ENCODE results near the gene FBXL20.

- no peak for TF ChIP-seq CTCF (IDR thresholded peaks at IDR 0.05)
- TF ChIP-seq TCF7L2 (IDR thresholded peaks at IDR 0.05; ENCODE audit: low read depth, low read length): no peak
- TF ChIP-seq POLR2AphosphoS5 (IDR thresholded peaks at IDR 0.05; ENCODE audit: low read depth, low read length): no peak
- TF ChIP-seq SIN3A (IDR thresholded peaks at IDR 0.05; ENCODE audit: borderline replicate concordance, insufficient read depth, low read depth, low read length): no peak
- TF ChIP-seq REST (IDR thresholded peaks at IDR 0.05; ENCODE audit: insufficient read depth in 1 of 2, low read depth in 2 of 2, low read length in 1 of 2): no peak
Measured at GRCh38 chr17:39325528-39326240, 75.7 kb downstream of the FBXL20 start.
